Suppressor macrophage treated with lipopolysaccharide for 1 hour (primary cell): ENCODE results near the gene BUB1B.
A peak's percentile ranks its signal among the peaks of the same experiment; 100 is the strongest.
"Not testable (repeated sequence)": the region's sequence is repeated elsewhere in the genome, so short reads cannot be mapped to it uniquely, and the experiment has no call there.

ENCODE experiments used
- DNase-seq, 3 donors: peaks; one replicate each; pipeline ENCODE4 v3.0.0-alpha.2; 2020 to 2022

BUB1B gene

DNA sequence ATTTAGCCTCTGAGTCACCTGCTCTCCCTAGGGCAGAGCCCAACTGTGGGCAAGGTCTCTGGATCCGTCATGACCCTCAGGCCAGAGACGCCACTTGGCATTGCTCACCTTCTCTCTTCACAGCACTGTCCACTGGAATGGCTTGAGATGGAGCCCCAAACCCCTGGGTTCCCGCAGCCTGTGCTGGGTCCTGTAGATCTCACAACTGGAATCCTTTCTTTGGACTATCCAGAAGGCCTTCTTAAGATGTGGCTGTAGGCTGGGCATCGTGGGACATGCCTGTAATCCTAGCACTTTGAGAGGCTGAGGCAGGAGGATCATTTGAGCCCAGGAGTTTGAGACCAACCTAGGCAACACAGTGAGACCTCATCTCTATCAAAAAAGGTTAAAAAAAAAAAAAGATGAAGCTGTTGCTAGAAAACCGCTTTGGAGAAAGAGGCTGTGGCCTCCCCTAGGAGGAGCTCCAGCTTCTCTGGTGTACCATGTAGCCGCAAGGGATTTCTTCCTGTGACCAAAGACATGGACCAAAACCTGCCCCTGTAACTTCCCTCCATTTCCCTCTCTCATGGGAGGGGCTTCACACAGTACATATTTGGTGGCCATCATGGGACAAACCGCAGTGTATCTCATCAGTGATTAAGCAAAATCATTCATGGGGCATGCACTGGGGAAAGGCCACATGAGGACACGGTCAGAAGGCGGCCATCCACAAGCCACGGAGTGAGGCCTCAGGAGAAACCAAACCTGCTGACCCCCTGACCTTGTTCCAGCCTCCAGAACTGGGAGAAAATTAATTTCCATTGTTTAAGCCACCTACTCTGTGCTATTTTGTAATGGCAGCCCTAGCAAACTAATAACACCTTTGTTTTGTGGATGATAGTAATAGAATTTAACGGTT lies 23.3 kb upstream of the BUB1B start:
- no peak for DNase-seq

GRCh38 chr15:40138201-40138570 lies 22.7 kb upstream of the BUB1B start:
- peak in 1 of 3 donors; percentile 43 for DNase-seq

GRCh38 chr15:40142428-40142827 lies 18.4 kb upstream of the BUB1B start:
- no peak for DNase-seq

DNA sequence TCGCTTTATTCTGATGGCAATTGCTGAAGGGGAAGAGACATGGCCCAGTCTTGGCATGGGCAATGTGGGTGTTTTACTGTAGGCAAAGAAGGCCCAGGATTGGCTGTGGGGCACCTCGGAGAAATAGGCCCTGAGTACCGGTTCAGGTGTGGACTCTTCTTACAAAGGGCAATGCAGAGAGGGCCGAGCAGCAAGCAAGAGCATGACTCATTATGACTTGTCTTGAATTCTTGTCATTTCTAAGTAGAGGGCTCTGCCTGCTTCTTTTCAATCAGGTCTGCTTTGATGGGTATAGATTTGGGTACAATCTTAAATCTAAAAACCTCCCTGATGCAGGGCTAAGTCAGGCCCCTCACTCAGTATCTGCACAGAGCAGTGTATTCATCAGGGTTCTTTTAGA lies 14.8 kb upstream of the BUB1B start:
- no peak for DNase-seq

DNA sequence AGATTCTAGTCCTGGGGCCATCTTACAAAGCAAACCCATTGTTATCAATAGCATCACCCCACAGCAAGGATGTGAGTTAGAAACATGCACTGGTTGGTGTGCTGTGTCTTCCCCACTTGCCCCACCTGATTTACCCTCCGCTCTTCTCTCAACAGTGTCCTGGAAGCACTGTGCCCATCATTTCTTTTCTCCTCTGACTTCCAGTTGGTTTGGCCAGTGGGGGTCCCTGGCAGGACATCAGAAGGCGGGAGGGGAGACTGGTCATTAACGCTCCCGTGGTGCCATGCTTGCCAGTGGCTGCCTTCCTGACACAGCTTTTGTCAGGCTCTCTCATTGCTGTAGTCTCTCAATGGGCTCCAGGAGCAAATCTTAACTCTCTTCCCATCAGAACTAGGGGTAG lies 11.5 kb upstream of the BUB1B start:
- no peak for DNase-seq

DNA sequence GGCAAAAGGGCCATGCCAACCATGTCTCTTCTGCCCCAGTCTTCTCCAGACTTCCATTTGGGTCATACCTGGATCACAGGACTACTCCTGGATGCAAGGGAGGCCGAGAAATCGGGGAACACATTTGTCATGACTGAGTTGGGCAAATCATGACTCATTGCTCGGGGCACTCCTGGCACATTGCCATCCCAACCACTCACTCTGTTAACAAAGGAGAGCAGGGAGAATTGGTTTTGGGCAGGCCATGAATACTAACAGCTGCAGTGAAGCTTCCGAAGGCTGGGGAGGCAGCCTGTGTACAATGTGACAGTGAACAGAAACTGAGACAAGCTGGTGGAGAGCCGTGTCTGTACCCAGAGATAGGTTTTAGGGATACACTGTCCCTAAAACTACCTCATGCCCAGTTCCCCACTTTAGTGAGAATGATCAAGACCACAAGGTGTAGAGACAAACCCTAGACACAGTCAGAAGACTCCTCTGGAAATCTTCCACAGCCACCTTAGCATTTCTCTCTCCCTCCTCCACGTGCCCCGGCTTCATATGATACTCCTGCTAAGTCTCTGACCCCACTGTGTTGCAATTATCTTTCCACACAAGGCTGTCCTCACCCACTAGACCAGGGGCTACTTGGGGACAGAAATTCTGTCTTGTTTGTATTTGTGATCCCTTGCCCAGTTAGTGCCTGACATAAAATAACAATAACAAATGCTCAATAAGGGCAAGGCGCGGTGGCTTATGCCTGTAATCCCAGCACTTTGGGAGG lies 10.5 kb upstream of the BUB1B start:
- peak; percentile 79 to 82 (median 81) for DNase-seq

- DNase-seq, result no peak
These were observed 9.4 kb upstream of the BUB1B start for GRCh38 chr15:40151499-40151898.

GRCh38 chr15:40151991-40152390 lies 8.9 kb upstream of the BUB1B start:
- no peak for DNase-seq

DNA sequence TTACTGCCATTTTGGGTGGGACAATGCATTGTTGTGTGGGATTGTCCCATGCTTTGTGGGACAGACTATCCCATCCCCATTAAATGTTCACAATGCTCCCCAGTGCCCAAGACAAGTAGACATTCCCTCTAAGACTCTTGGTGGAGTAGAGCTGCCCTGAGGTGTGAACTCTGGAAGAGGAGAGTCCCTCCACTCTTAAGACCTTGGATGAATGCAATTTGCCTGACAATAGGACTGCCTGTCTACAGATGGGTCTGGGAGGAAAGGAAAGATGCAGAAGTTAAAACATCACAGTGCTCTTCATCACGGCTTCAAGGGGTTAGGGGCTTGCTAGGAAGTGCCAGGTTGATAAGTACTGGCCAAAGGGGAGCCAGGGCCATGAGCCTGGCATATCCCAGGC lies 6.0 kb upstream of the BUB1B start:
- not testable (repeated sequence) for DNase-seq

GRCh38 chr15:40155270-40155910 lies 5.5 kb upstream of the BUB1B start:
- DNase-seq, result no peak

GRCh38 chr15:40157778-40158447 lies 3.0 kb upstream of the BUB1B start:
- peak in 1 of 3 donors; percentile 22 for DNase-seq

DNA sequence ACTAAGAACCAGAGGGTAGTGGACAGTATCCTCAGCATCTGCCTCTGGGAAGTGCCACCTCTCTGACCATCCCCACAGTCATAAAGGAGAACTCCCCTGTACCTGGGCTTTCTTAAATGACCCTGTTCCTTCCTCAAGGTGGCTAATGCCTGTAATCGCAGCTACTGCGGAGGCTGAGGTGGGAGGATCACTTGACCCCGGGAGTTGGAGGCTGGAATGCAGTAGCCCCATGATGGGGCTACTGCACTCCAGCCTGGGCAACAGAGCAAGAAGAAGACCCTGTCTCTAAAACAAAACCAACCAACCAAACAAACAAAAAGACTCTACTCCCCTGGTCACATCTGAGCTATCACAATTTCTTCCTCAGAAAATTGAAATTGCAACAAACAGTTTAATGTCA lies 848 bp upstream of the BUB1B start:
- DNase-seq, result no peak

DNA sequence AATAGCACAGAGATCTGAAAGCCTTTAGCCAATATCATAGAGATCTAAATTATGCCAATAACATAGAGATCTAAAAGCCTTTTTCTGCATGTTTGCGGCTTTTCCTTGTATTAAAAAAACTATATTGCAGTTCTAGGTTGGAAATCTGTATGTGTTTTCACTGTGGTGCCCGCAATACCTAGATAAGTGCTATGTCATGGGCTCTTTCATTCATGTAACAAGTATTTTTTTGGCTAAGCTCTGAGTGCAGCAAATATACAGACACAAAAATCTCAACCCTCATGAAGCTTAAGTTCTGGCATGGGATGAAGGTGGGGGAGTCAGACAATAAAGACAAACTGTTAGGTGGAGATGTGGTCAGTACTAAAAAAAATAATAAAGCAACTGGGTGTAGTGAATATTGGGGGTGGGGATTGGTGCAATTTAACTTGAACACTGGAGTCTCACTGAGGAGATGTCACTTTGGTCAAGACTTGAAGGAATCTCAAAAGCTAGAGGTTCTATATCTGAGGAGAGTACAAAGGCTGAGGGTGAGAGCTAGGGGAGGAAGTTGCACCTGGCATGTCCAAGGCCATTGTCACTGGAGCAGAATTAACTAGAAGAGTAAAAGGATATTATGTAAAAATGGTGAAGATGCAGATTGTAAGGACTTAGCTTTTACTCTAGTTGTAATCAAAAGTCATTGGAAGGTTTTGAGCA lies 973 bp downstream of the BUB1B start:
- no peak for DNase-seq

DNA sequence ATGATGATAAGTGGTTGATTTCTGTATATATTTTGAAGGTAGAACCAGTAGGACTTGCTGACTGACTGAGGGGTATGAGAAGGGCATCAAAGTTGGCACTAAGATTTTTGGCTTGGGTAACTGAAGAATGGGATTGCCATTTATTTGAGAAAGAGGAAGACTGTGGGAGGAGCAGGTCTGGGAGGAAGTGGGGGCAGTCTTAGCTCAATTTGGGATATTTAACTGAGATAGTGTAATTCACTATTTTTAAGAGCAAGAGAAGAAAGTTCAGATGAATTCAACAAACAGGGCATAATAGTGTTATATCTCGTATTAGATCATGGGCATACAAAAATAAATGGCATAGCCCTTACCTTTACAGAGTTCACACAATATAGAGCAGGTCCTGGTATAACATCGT lies 1.7 kb downstream of the BUB1B start:
- peak in 2 of 3 donors; percentile 31 to 32 for DNase-seq

- DNase-seq, result peak in 1 of 3 donors; percentile 42
These were observed 3.0 kb downstream of the BUB1B start for GRCh38 chr15:40163657-40164416.

DNA sequence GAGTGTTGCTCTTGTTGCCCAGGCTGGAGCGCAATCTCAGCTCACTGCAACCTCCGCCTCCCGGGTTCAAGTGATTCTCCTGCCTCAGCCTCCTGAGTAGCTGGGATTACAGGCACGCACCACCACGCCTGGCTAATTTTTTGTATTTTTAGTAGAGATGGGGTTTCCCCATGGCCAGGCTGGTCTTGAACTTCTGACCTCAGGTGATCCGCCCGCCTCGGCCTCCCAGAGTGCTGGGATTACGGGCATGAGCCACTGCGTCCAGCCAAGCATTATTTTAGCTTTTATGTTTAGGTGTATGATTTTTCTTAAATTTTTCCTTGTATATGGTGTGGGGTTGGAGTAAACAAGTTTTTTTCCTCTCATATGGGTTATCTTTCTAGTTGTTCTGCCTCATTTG lies 6.5 kb downstream of the BUB1B start:
- not testable (repeated sequence) for DNase-seq

DNA sequence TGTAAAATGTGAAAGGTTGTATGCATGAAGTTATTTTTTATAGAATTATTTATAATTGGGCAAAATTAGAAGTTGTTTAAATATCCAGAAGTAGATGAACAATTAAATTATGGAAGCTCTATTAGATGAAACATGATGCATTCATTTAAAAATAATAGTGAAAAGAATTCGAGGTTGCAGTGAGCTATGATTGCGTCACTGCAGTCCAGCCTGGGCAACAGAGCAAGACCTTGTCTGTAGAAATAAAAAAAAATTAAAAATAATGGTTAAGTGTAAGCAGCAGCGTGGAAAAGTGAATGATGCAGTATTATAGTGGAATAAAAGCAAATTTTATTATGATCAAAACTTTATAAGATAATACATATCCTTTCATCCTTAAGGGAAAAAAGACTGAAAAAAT lies 14.3 kb downstream of the BUB1B start:
- DNase-seq, result no peak

DNA sequence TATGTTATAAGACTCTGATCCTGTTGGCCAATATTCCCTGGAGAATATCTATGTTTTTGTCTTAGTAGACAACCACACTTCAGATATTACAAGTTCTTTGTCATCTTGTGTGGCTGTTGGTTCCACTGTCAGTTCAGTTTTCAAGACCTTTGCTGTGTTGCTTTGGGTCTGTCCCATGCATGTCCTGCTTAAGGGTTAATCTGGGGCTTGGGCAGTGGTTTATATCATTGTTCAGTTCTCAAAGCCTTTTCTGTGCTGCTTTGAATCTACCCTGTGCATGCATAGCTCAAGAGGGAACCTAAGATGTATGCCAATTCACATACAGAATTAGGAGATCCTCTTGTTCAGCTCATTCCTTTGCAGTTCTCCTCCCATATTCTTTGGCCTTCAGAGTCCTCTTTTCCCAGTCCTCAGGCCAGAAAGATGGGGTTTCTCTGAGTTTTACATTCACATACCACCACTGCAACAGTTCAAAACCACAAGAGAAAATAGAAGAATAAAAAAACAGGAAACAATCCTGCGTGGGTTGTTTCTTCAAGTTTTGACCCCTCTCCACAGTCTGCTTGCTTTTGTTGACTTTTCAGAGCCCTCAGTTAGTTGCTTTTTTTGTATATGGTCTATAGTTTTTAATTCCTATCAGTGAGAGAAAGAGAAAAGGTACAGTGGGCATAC lies 21.6 kb downstream of the BUB1B start:
- DNase-seq, result peak; percentile 13 to 53 (median 53)

DNA sequence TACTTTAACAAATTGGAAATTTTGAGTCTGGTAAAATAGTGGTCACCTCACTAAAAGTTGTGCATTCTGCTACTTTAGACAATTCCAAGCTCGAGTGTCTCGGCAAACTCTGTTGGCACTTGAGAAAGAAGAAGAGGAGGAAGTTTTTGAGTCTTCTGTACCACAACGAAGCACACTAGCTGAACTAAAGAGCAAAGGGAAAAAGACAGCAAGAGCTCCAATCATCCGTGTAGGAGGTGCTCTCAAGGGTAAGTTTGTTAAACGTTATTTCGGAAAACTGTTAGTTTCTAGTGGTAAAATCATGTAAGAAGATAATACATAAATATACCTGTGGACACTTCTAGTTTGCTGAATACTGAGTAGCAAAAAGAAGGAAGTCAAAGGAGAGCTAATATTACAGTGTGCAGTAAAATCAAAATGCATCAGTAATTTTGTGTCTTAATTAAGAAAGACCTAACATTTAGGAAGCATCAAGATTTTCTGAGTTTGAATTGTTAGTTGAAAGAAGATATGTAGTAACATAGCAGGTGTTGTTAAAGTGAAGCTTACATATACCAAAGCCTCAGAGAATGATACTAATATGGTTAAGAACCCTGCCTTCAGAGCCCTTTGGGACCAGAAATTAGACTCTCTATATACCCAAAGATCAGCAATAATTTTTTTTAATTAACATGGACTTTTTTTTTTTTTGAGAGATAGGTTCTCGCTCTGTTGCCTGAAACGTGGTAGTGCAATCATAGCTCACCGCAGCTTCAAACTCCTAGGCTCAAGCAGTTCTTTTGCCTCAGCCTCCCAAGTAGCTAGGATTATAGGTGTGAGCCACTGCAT lies 23.0 kb downstream of the BUB1B start:
- no peak for DNase-seq

- peak; percentile 36 to 70 (median 61) for DNase-seq
These were observed 29.7 kb downstream of the BUB1B start for GRCh38 chr15:40190591-40190990.
